Measurements from ENCODE around the gene RHOT2.

The RHOT2 gene

GRCh38 chr16:683396-684070 lies 15.6 kb downstream of the RHOT2 start:
- no peak overlapping the region for H3K9ac ChIP-seq
- H3K36me3 ChIP-seq (ENCODE audit: control insufficient read depth, insufficient read depth, low read length): no peaks in the 10 kb centered on the region
- H3K4me2 ChIP-seq (ENCODE audit: low read length): peak overlapping the region; percentile 76
- no peaks in the 10 kb centered on the region for H3K27me3 ChIP-seq (ENCODE audit: control insufficient read depth, insufficient read depth, low read length)
- no peaks in the 10 kb centered on the region for H3K9me3 ChIP-seq (ENCODE audit: control insufficient read depth, low read length)
- peaks cover 8% of the 10 kb centered on the region for H3K79me2 ChIP-seq
- no peak overlapping the region for H2AFZ ChIP-seq
- H3K4me3 ChIP-seq (ENCODE audit: low read depth, low read length): peak overlapping the region; percentile 38
- peak overlapping the region; percentile 39 for H3K27ac ChIP-seq
- H3K4me1 ChIP-seq: peaks cover 9% of the 10 kb centered on the region
- TF ChIP-seq CTCF (IDR thresholded peaks at IDR 0.05): no peak

- Histone ChIP-seq H3K9me3 (ENCODE audit: control insufficient read depth, low read length) (no peaks in the 10 kb centered on the region), H3K36me3 (ENCODE audit: control insufficient read depth, insufficient read depth, low read length) (no peaks in the 10 kb centered on the region), H3K27me3 (ENCODE audit: control insufficient read depth, insufficient read depth, low read length) (no peaks in the 10 kb centered on the region), H3K27ac (peak within 1 kb of the TSS; percentile 78), H3K4me3 (ENCODE audit: low read depth, low read length) (peak within 1 kb of the TSS; percentile 68), H3K79me2 (peaks cover 8% of the 10 kb centered on the region), H3K9ac (no peak within 1 kb of the TSS), H3K4me1 (peaks cover 13% of the 10 kb centered on the region), H2AFZ (peak within 1 kb of the TSS; percentile 95), H3K4me2 (ENCODE audit: low read length) (peak within 1 kb of the TSS; percentile 96)
- no peak for TF ChIP-seq CTCF (IDR thresholded peaks at IDR 0.05)
These were observed 16.3 kb downstream of the RHOT2 start, which contains the start of gene JMJD8 for GRCh38 chr16:684071-684794. Gene JMJD8, minus strand, starts transcription at chr16:684334. Its CDS starts 15 bp downstream, at chr16:684319.

GRCh38 chr16:684961-685696 lies 17.2 kb downstream of the RHOT2 start:
- Histone ChIP-seq H3K4me1 (peaks cover 18% of the 10 kb centered on the region), H3K4me2 (ENCODE audit: low read length) (no peak overlapping the region), H3K27ac (no peak overlapping the region), H3K9me3 (ENCODE audit: control insufficient read depth, low read length) (no peaks in the 10 kb centered on the region), H3K9ac (no peak overlapping the region), H3K79me2 (peaks cover 11% of the 10 kb centered on the region), H3K4me3 (ENCODE audit: low read depth, low read length) (no peak overlapping the region), H3K36me3 (ENCODE audit: control insufficient read depth, insufficient read depth, low read length) (no peaks in the 10 kb centered on the region), H3K27me3 (ENCODE audit: control insufficient read depth, insufficient read depth, low read length) (no peaks in the 10 kb centered on the region), H2AFZ (no peak overlapping the region)
- TF ChIP-seq CTCF (IDR thresholded peaks at IDR 0.05): no peak

GRCh38 chr16:685967-686366 lies 18.0 kb downstream of the RHOT2 start:
- H3K79me2 ChIP-seq: peaks cover 11% of the 10 kb centered on the region
- H3K27ac ChIP-seq: no peak overlapping the region
- peak; percentile 27 for TF ChIP-seq CTCF (IDR thresholded peaks at IDR 0.05)
- H3K4me2 ChIP-seq (ENCODE audit: low read length): no peak overlapping the region
- H3K27me3 ChIP-seq (ENCODE audit: control insufficient read depth, insufficient read depth, low read length): no peaks in the 10 kb centered on the region
- peaks cover 22% of the 10 kb centered on the region for H3K4me1 ChIP-seq
- H3K36me3 ChIP-seq (ENCODE audit: control insufficient read depth, insufficient read depth, low read length): no peaks in the 10 kb centered on the region
- H3K9ac ChIP-seq: no peak overlapping the region
- H2AFZ ChIP-seq: no peak overlapping the region
- no peak overlapping the region for H3K4me3 ChIP-seq (ENCODE audit: low read depth, low read length)
- no peaks in the 10 kb centered on the region for H3K9me3 ChIP-seq (ENCODE audit: control insufficient read depth, low read length)

All from parathyroid adenoma (tissue), 2 donors.